Neural cell (in vitro differentiated cells): Measurements from ENCODE around the gene MEA1.

ENCODE experiments used
- RAD21 ChIP-seq: fragments of 450-650 bp; conservative IDR thresholded peaks from 2 replicates; pipeline ENCODE4 v1.6.1; 2014; ENCODE audit warnings: antibody characterized with exemption, mild to moderate bottlenecking, moderate library complexity
- TF ChIP-seq, protein P1 (sequence below): fragments of 450-650 bp; IDR thresholded peaks from 2 replicates; pipeline ENCODE4 v1.5.1; 2014; ENCODE audit warnings: antibody characterized with exemption, mild to moderate bottlenecking, moderate library complexity; ENCODE audit not compliant: poor library complexity, severe bottlenecking

GRCh38 chr6:43060034-43060754 lies 46.4 kb upstream of the MEA1 start:
- no peak for TF ChIP-seq RAD21
- TF ChIP-seq, protein P1, sequence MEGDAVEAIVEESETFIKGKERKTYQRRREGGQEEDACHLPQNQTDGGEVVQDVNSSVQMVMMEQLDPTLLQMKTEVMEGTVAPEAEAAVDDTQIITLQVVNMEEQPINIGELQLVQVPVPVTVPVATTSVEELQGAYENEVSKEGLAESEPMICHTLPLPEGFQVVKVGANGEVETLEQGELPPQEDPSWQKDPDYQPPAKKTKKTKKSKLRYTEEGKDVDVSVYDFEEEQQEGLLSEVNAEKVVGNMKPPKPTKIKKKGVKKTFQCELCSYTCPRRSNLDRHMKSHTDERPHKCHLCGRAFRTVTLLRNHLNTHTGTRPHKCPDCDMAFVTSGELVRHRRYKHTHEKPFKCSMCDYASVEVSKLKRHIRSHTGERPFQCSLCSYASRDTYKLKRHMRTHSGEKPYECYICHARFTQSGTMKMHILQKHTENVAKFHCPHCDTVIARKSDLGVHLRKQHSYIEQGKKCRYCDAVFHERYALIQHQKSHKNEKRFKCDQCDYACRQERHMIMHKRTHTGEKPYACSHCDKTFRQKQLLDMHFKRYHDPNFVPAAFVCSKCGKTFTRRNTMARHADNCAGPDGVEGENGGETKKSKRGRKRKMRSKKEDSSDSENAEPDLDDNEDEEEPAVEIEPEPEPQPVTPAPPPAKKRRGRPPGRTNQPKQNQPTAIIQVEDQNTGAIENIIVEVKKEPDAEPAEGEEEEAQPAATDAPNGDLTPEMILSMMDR, result no peak
